ENCODE measurements around the gene APC2.

The APC2 gene

DNA sequence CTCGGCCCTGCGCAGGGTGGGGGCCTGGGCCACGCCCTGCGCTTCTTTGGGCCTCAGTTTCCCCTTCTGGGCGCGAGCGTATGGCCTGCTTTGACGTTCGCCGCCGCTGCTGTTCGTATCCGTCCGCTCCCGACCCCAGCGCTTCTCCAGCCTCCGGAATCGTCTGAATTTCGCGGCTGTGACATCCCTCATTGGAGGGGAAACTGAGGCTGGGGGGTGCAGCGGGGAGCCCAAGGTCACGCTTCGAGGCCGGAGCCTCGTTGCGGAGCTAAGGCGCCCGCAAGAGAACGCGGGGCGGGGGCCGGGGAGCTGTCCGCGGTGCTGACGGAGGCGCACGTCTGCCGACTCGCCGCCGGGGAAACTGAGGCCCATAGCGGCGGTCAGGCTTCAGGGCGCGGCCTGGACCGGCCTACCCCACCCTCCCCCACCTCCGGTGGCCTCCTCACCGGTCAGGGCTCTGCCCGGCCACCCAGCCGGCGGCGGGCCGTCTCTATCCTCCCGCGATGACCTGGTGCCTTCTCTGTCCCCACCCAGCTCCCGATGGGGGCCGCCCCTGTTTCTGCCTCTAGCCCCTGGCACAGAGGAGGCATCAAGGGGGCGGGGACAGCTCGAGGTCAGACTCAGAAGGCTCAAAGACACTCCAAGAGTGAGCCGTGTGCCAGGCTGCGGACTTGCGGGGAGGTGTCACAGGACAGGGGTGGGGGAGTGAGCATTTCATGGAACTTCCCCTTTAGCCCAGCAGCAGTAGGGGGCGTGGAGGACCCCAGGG is 3.0 kb upstream of the APC2 start:
- TF ChIP-seq, protein P1, sequence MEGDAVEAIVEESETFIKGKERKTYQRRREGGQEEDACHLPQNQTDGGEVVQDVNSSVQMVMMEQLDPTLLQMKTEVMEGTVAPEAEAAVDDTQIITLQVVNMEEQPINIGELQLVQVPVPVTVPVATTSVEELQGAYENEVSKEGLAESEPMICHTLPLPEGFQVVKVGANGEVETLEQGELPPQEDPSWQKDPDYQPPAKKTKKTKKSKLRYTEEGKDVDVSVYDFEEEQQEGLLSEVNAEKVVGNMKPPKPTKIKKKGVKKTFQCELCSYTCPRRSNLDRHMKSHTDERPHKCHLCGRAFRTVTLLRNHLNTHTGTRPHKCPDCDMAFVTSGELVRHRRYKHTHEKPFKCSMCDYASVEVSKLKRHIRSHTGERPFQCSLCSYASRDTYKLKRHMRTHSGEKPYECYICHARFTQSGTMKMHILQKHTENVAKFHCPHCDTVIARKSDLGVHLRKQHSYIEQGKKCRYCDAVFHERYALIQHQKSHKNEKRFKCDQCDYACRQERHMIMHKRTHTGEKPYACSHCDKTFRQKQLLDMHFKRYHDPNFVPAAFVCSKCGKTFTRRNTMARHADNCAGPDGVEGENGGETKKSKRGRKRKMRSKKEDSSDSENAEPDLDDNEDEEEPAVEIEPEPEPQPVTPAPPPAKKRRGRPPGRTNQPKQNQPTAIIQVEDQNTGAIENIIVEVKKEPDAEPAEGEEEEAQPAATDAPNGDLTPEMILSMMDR (IDR thresholded peaks at IDR 0.05; ENCODE audit: low read depth, low read length), result no peak
- no peak overlapping the region; the same call in 1 of the 2 replicates for H3K4me3 ChIP-seq (ENCODE audit: low read depth, low read length)

- H3K4me3 ChIP-seq (ENCODE audit: low read depth, low read length), result no peak overlapping the region
- TF ChIP-seq, protein P1 (IDR thresholded peaks at IDR 0.05; ENCODE audit: low read depth, low read length), result no peak
Observed at GRCh38 chr19:1447504-1447903, 2.4 kb upstream of the APC2 start.

GRCh38 chr19:1447944-1448343 is 2.0 kb upstream of the APC2 start:
- TF ChIP-seq, protein P1 (IDR thresholded peaks at IDR 0.05; ENCODE audit: low read depth, low read length), result no peak
- H3K4me3 ChIP-seq (ENCODE audit: low read depth, low read length), result no peak overlapping the region

DNA sequence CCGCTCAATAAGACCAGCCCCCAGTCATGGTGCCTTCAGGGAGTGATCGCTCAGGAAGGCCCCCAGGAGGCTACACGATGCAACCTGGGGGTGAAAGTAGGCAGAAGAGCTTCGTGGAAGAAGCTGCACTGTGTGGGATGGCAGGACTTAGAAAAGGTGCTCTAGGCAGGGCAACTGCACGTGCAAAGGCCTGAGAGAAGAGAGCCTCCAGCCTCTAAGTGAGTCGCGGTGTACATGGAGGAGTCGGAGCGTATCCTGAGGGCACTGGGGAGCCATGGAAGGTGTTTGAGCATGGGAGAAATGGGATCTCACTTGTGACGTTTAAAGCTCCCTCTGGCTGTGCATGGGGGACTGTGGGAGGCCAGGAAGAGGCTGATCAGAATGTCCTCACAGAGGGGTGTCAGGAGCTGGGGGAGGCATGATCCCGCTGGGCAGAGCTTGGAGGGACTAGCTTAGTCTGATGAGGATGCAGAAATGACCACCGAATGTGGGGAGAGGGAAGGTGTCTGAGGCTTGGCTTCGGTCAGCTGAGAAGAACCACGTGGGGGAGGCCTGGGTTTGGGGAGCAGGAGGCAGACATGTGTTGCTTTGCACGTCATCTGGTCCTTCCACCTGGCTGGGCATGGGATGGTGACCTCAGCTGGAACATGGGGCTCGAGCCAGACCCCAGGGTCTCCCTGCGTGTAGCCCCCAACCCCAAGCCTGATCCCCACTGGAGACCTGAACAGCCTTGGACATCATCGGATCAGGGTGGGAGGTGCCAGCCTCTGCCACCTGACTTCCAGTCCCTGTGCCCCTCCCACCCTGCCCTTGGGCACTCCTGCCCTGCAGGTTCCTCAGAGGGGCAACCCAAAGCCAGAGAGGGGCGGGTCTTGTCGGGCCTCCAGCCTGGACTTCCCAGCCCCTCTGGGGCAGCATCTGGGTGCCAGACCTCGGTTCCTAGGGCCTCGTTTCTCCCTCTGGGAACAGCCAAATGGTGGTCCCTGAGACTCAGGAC is 1.1 kb downstream of the APC2 start:
- H3K4me3 ChIP-seq (ENCODE audit: low read depth, low read length), result no peak overlapping the region
- TF ChIP-seq, protein P1 (IDR thresholded peaks at IDR 0.05; ENCODE audit: low read depth, low read length), result no peak

DNA sequence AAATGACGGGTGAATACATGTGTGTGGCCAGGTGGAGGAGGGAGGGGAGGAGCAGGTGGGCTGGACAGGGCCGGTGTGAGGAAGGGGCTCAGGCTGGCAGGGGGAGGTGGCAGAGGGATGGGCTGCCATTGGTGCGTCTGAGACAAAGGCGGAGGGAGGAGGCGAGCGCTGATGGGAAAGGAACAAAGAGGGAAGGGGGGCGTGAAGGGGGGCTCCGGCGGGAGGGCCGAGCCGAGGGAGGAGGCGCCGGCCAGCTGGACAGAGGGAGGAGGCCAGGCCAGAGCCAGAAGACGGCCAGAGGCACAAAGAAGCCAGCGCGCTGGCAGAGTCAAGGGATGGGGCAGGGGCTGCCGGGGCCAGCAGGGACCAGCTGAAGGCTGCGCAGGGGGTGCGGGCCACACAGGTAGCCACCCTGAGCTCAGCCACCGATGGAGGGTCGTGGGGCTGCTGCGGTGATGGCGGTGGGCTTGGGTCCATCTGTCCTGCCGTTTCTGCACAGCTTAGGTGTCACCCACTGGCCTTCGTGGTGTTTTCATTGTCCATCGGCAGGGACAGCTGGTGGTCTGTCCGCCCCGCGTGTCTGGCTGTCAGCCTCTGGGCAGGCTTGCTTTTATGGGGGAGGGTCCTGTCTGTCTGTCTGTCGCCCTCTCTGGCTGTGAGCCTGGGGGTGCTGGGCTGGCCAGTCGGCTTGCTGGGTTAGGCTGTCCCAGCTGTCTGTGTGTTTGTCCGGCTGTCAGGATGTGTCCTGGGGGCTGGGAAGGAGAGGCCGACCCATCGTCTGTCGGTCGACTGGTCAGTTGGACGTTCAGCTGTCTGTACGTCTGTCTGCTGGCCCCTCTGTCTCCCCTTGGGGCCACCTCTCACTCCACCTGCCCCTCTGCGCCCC is 2.2 kb downstream of the APC2 start:
- H3K4me3 ChIP-seq (ENCODE audit: low read depth, low read length), result no peak overlapping the region
- TF ChIP-seq, protein P1 (IDR thresholded peaks at IDR 0.05; ENCODE audit: low read depth, low read length), result no peak

GRCh38 chr19:1452802-1453524 is 3.0 kb downstream of the APC2 start:
- TF ChIP-seq, protein P1 (IDR thresholded peaks at IDR 0.05; ENCODE audit: low read depth, low read length), result no peak
- no peak overlapping the region for H3K4me3 ChIP-seq (ENCODE audit: low read depth, low read length)
